HCT116 (cell line): ENCODE measurements around the gene MSLN. TPM values are rescaled to one million over a fixed set of nuclear protein-coding genes. Genes with fewer than 3 reads are reported as not detected.

ENCODE experiments used
- ATAC-seq: fragments of 200-7000 bp; cut with Tn5 transposase; 2 replicates; pipeline ENCODE4 v1.9.1; 2020; ENCODE audit warnings: mild to moderate bottlenecking, moderate library complexity
- BruUV-seq: library from RNA; stranded (reverse); fragments of 400-500 nt; replicated peaks from 2 replicates; lab custom pipeline; 2021; lab: Mats Ljungman, UMichigan
- CTCF ChIA-PET: fragments of 300-600 bp; sonication (Branson Sonifier 250); formaldehyde crosslinking; loops from one replicate; lab custom pipeline; 2021; ENCODE audit warnings: antibody characterized with exemption; lab: Charles Lee
- POLR2A ChIA-PET: fragments of 300-600, 350-600 bp; sonication (Branson Sonifier 250); formaldehyde crosslinking; loops from one replicate; lab custom pipeline; 2021; ENCODE audit warnings: antibody characterized with exemption; lab: Charles Lee
- RAD21 ChIA-PET, 2 experiments: fragments of 300-600 bp; sonication (Branson Sonifier 250); formaldehyde crosslinking; loops; one replicate each; lab custom pipeline; 2023; ENCODE audit warnings: low total read pairs in 2 of 2; ENCODE audit not compliant: uncharacterized antibody in 2 of 2, unreplicated experiment in 2 of 2, low non-redundant PET in 1 of 2; lab: Charles Lee
- DNase-seq: peaks from one replicate; pipeline ENCODE4 v3.0.0-alpha.2; 2010; ENCODE audit warnings: low read depth, low spot score
- H2AFZ ChIP-seq: fragments of 200-600 bp; shearing (Covaris generic), sonication (generic); 2 replicates; pipeline ENCODE4 v1.6.1; 2017; ENCODE audit warnings: low read depth, mixed run types, mixed read lengths, antibody characterized with exemption, low read length; ENCODE audit not compliant: poor library complexity, severe bottlenecking
- H3K27ac ChIP-seq: 2 replicates; pipeline ENCODE4 v1.5.1; 2012; ENCODE audit warnings: low read depth, low read length
- H3K27me3 ChIP-seq: fragments of 200-600 bp; sonication (generic); 2 replicates; pipeline ENCODE4 v1.6.1; 2016; ENCODE audit warnings: mixed run types, low read length, mixed read lengths; ENCODE audit not compliant: insufficient read depth
- H3K36me3 ChIP-seq, 2 experiments: fragments of 200-500 bp in 1 of 2; fragments of 200-600 bp in 1 of 2; sonication (Bioruptor generic) in 1 of 2; sonication (generic) in 1 of 2; 2 replicates each; pipeline versions ENCODE4 v1.5.1 to v1.6.1; 2014 to 2016; ENCODE audit warnings: low read length in 2 of 2, inconsistent platforms in 1 of 2, mixed read lengths in 1 of 2, mixed run types in 1 of 2; ENCODE audit not compliant: insufficient read depth in 2 of 2, control insufficient read depth in 1 of 2
- H3K4me1 ChIP-seq, 2 experiments: fragments of 200-600 bp in 1 of 2; sonication (generic) in 1 of 2; 2 replicates each; pipeline versions ENCODE4 v1.5.1 to v1.6.1; 2012 to 2017; ENCODE audit warnings: low read length in 2 of 2, inconsistent platforms in 1 of 2, mild to moderate bottlenecking in 1 of 2, mixed read lengths in 1 of 2, mixed run types in 1 of 2, moderate library complexity in 1 of 2; ENCODE audit not compliant: insufficient read depth in 2 of 2, control insufficient read depth in 1 of 2
- H3K4me2 ChIP-seq: fragments of 200-600 bp; sonication (generic); 2 replicates; pipeline ENCODE4 v1.6.1; 2017; ENCODE audit warnings: mixed run types, low read length, mixed read lengths
- H3K4me3 ChIP-seq, 2 experiments: fragments of 200-600 bp in 1 of 2; sonication (generic) in 1 of 2; replicated peaks in 1 of 2; 2 replicates each; pipeline ENCODE4 v1.5.1; 2011 to 2016; ENCODE audit warnings: low read length in 2 of 2, control low read depth in 1 of 2, low read depth in 1 of 2, mild to moderate bottlenecking in 1 of 2, mixed read lengths in 1 of 2, mixed run types in 1 of 2
- H3K79me2 ChIP-seq: fragments of 200-600 bp; sonication (generic); 2 replicates; pipeline ENCODE4 v1.6.1; 2017; ENCODE audit warnings: mild to moderate bottlenecking, mixed run types, low read length, moderate library complexity, mixed read lengths; ENCODE audit not compliant: insufficient read depth
- H3K9ac ChIP-seq: fragments of 200-600 bp; sonication (generic); 2 replicates; pipeline ENCODE4 v1.6.1; 2016; ENCODE audit warnings: low read length, mixed read lengths
- H3K9me2 ChIP-seq: fragments of 200-600 bp; sonication (generic), shearing (Covaris generic); 2 replicates; pipeline ENCODE4 v1.6.1; 2017; ENCODE audit warnings: mixed run types, mild to moderate bottlenecking, moderate library complexity; ENCODE audit not compliant: insufficient read depth
- H3K9me3 ChIP-seq, 2 experiments: fragments of 200-500 bp in 1 of 2; fragments of 200-600 bp in 1 of 2; sonication (Bioruptor generic) in 1 of 2; sonication (generic) in 1 of 2; 2 replicates each; pipeline ENCODE4 v1.6.1; 2014 to 2017; ENCODE audit warnings: low read length in 2 of 2, mixed read lengths in 2 of 2, inconsistent platforms in 1 of 2, low read depth in 1 of 2, mild to moderate bottlenecking in 1 of 2, mixed run types in 1 of 2, moderate library complexity in 1 of 2; ENCODE audit not compliant: control insufficient read depth in 1 of 2, insufficient read depth in 1 of 2
- H4K20me1 ChIP-seq: fragments of 200-600 bp; sonication (generic), shearing (Covaris generic); 2 replicates; pipeline ENCODE4 v1.6.1; 2017; ENCODE audit warnings: mixed run types, mild to moderate bottlenecking, moderate library complexity; ENCODE audit not compliant: insufficient read depth
- ATF3 ChIP-seq: IDR thresholded peaks from 2 replicates; pipeline ENCODE4 v1.6.1; 2012
- CBX3 ChIP-seq: IDR thresholded peaks from 2 replicates; pipeline ENCODE4 v1.6.1; 2012; ENCODE audit warnings: low read depth
- CEBPB ChIP-seq: IDR thresholded peaks from 2 replicates; pipeline ENCODE4 v1.6.1; 2012; ENCODE audit warnings: low read depth
- CTCF ChIP-seq, 3 experiments: fragments of 200-600 bp in 1 of 3; sonication (generic) in 1 of 3; IDR thresholded peaks in 2 of 3; conservative IDR thresholded peaks in 1 of 3; 2 replicates each; pipeline ENCODE4 v1.5.1; 2012 to 2017; ENCODE audit warnings: low read depth in 2 of 3, low read length in 2 of 3, antibody characterized with exemption in 1 of 3, borderline replicate concordance in 1 of 3, control low read depth in 1 of 3, mild to moderate bottlenecking in 1 of 3, mixed read lengths in 1 of 3, mixed run types in 1 of 3, moderate library complexity in 1 of 3; ENCODE audit not compliant: insufficient read depth in 1 of 3
- EGR1 ChIP-seq: IDR thresholded peaks from 2 replicates; pipeline ENCODE4 v1.6.1; 2012; ENCODE audit warnings: low read depth
- ELF1 ChIP-seq: IDR thresholded peaks from 2 replicates; pipeline ENCODE4 v1.6.1; 2012; ENCODE audit warnings: low read depth, borderline replicate concordance
- EZH2 ChIP-seq: fragments of 200-600 bp; sonication (generic); IDR thresholded peaks from 2 replicates; pipeline ENCODE4 v1.6.1; 2017; ENCODE audit warnings: antibody characterized with exemption, mixed run types
- EZH2phosphoT487 ChIP-seq: fragments of 200-600 bp; IDR thresholded peaks from 2 replicates; pipeline ENCODE4 v1.6.1; 2018; ENCODE audit warnings: antibody characterized with exemption, borderline replicate concordance
- FOSL1 ChIP-seq: IDR thresholded peaks from 2 replicates; pipeline ENCODE4 v1.6.1; 2012; ENCODE audit warnings: low read depth
- JUND ChIP-seq: IDR thresholded peaks from 2 replicates; pipeline ENCODE4 v1.6.1; 2012
- MAX ChIP-seq: IDR thresholded peaks from 2 replicates; pipeline ENCODE4 v1.6.1; 2012
- POLR2AphosphoS5 ChIP-seq: IDR thresholded peaks from 2 replicates; pipeline ENCODE4 v1.6.1; 2011; ENCODE audit warnings: mild to moderate bottlenecking, low read depth, low read length, moderate library complexity
- SP1 ChIP-seq: IDR thresholded peaks from 2 replicates; pipeline ENCODE4 v1.6.1; 2012; ENCODE audit warnings: low read depth
- TCF7L2 ChIP-seq: IDR thresholded peaks from 2 replicates; pipeline ENCODE4 v1.7.0; 2011; ENCODE audit warnings: borderline replicate concordance, inconsistent platforms; ENCODE audit not compliant: insufficient read depth, insufficient read length; ENCODE audit errors: extremely low read depth
- ZFX ChIP-seq: fragments of 450-650 bp; IDR thresholded peaks from 2 replicates; pipeline ENCODE4 v1.6.1; 2017
- ZNF274 ChIP-seq: fragments of 200-500 bp; sonication (Bioruptor generic); IDR thresholded peaks from 2 replicates; pipeline ENCODE4 v1.6.1; 2014; ENCODE audit warnings: mild to moderate bottlenecking, low read depth, low read length, inconsistent platforms
- intact Hi-C: fragments of 100-400 bp; cut with micrococcal nuclease; formaldehyde crosslinking; loops from 2 replicates; pipeline ENCODE4 v1.10.0; 2022
- total RNA-seq: library from RNA; stranded (reverse); gene quantifications from one replicate; pipeline ENCODE4 v1.2.1, GENCODE V29; 2021; ENCODE audit not compliant: unreplicated experiment

The MSLN gene
- total RNA-seq, 1 experiment from 2014 or later, result 40.9 TPM

GRCh38 chr16:787978-788398 lies 27.5 kb downstream of the MSLN start, which contains the start of gene RPUSD1:
Gene RPUSD1, minus strand, starts transcription at chr16:788381. Its CDS starts 644 bp downstream, at chr16:787737.
- RAD21 ChIA-PET, result interaction anchor here in 1 of 2 experiments (0.6 to 0.7 kb wide), 2 partner anchors 67 to 76 kb away, joined by 3 read pairs; partner anchors contain the start of gene ANTKMT
- Histone ChIP-seq H3K9ac (peak within 1 kb of the TSS; percentile 93), H3K9me3 (no peaks in the 10 kb centered on the region)
- TF ChIP-seq ZFX (peak; percentile 79; the same call in 1 of the 2 replicates), POLR2AphosphoS5 (peak; percentile 72), CBX3 (no peak), SP1 (no peak)
- TF ChIP-seq, all 23 proteins: peak for 2
- ATAC-seq, result peak; percentile 21
- Histone ChIP-seq H3K4me3 (peak within 1 kb of the TSS; percentile 81 to 99), H2AFZ (no peak within 1 kb of the TSS), H3K79me2 (peaks cover 55% of the 10 kb centered on the region), H3K9me2 (no peaks in the 10 kb centered on the region), H3K4me1 (peaks cover 5 to 37% of the 10 kb centered on the region in 2 experiments; a peak in 3 of 4 replicates), H3K4me2 (peak within 1 kb of the TSS; percentile 97), H3K27me3 (no peaks in the 10 kb centered on the region), H3K27ac (peak within 1 kb of the TSS; percentile 88), H3K36me3 (peaks cover 5 to 40% of the 10 kb centered on the region in 2 experiments), H4K20me1 (no peaks in the 10 kb centered on the region)
- DNase-seq, result no peak
- CTCF ChIA-PET, result interaction anchor here (0.9 to 1.9 kb wide), 4 partner anchors 47 to 76 kb away, joined by 3 to 10 read pairs (median 6); partner anchors contain the start of gene CIAO3
- intact Hi-C loops, result no loop called here
- POLR2A ChIA-PET, result interaction anchor here (0.5 to 1.6 kb wide), 6 partner anchors 15 to 81 kb away, joined by 3 to 9 read pairs (median 4); partner anchors contain the start of gene MSLN
- no TSS peak for BruUV-seq

GRCh38 chr16:788399-789126 lies 28.0 kb downstream of the MSLN start, which contains the start of gene CHTF18:
Gene CHTF18, plus strand, starts transcription at chr16:788620. Its CDS starts 65 bp downstream, at chr16:788685.
- Histone ChIP-seq H3K9me3 (no peaks in the 10 kb centered on the region), H3K9ac (peak within 1 kb of the TSS; percentile 93), H3K27me3 (no peaks in the 10 kb centered on the region), H3K4me1 (peaks cover 5 to 37% of the 10 kb centered on the region in 2 experiments; a peak in 3 of 4 replicates), H3K27ac (peak within 1 kb of the TSS; percentile 88), H2AFZ (no peak within 1 kb of the TSS), H3K9me2 (no peaks in the 10 kb centered on the region), H3K4me2 (peak within 1 kb of the TSS; percentile 97), H3K4me3 (peak within 1 kb of the TSS; percentile 81 to 99), H4K20me1 (no peaks in the 10 kb centered on the region), H3K36me3 (peaks cover 5 to 40% of the 10 kb centered on the region in 2 experiments), H3K79me2 (peaks cover 57% of the 10 kb centered on the region)
- CTCF ChIA-PET, result interaction anchor here (0.9 to 1.9 kb wide), 4 partner anchors 48 to 76 kb away, joined by 3 to 10 read pairs (median 6); partner anchors contain the start of gene CIAO3
- peak; percentile 80 for ATAC-seq
- POLR2A ChIA-PET, result interaction anchor here (0.5 to 1.6 kb wide), 6 partner anchors 15 to 81 kb away, joined by 3 to 9 read pairs (median 4); partner anchors contain the start of gene MSLN
- TSS peak; percentile 64 for BruUV-seq
- RAD21 ChIA-PET, result interaction anchor here in 1 of 2 experiments (0.6 to 0.7 kb wide), 2 partner anchors 68 to 77 kb away, joined by 3 read pairs; partner anchors contain the start of gene ANTKMT
- intact Hi-C loops, result no loop called here
- DNase-seq, result peak; percentile 72
- no peak for TF ChIP-seq ZNF274
- TF ChIP-seq ZFX, result peak; percentile 48; the same call in 1 of the 2 replicates
- TF ChIP-seq CBX3, result no peak
- no peak for TF ChIP-seq CTCF (IDR thresholded peaks at IDR 0.05 in 2 of 3, conservative IDR thresholded peaks at IDR 0.05 in 1 of 3; ENCODE audit: borderline replicate concordance in 1 of 3, insufficient read depth in 1 of 3, low read depth in 2 of 3, low read length in 2 of 3)
- TF ChIP-seq EZH2, result no peak
- TF ChIP-seq JUND, result no peak
- TF ChIP-seq ATF3, result no peak
- TF ChIP-seq EGR1, result no peak; the same call in 1 of the 2 replicates
- no peak for TF ChIP-seq TCF7L2
- TF ChIP-seq POLR2AphosphoS5, result peak; percentile 61
- no peak for TF ChIP-seq EZH2phosphoT487
- no peak for TF ChIP-seq FOSL1
- TF ChIP-seq ELF1, result no peak
- peak; percentile 68 for TF ChIP-seq MAX
- no peak for TF ChIP-seq CEBPB
